GM13976 (cell line): ENCODE measurements around the gene MPPED2.

ENCODE experiments used
- DNase-seq: peaks from one replicate; pipeline ENCODE4 v3.0.0; 2012; ENCODE audit warnings: low spot score
- in situ Hi-C: fragments of 300-500 bp; cut with MboI; formaldehyde crosslinking; loops from one replicate; pipeline ENCODE4 v1.12.0; 2022; ENCODE audit warnings: low sequenced_read_pairs, mixed read lengths, inconsistent platforms; ENCODE audit not compliant: unreplicated experiment
- TF ChIP-seq, protein P1 (sequence below): IDR thresholded peaks from 2 replicates; pipeline ENCODE4 v1.5.1; 2012; ENCODE audit warnings: borderline replicate concordance, mild to moderate bottlenecking; ENCODE audit not compliant: insufficient read depth; ENCODE audit errors: extremely low read depth, missing control alignments, control extremely low read depth

The MPPED2 gene

DNA sequence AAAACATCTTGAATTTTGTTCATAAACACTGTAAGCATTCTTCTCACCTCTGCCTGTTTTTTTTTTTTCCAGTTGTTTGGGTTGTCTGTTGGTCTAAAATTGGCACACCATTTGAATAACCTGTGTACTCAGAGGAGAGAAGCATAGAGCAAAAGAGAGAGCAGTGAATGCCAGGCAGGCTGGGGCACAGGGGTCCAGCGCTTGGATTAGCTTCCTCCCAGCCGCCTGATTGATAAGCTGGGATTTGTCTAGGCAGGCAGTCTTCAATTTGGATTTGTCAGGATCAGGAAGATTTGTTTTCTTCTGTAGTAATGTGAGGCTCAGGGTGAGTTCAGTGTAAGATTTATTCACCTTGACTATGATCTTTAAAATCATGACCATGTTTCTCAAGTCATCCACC lies 204.3 kb downstream of the MPPED2 start:
- in situ Hi-C loops: no loop called here
- TF ChIP-seq, protein P1, sequence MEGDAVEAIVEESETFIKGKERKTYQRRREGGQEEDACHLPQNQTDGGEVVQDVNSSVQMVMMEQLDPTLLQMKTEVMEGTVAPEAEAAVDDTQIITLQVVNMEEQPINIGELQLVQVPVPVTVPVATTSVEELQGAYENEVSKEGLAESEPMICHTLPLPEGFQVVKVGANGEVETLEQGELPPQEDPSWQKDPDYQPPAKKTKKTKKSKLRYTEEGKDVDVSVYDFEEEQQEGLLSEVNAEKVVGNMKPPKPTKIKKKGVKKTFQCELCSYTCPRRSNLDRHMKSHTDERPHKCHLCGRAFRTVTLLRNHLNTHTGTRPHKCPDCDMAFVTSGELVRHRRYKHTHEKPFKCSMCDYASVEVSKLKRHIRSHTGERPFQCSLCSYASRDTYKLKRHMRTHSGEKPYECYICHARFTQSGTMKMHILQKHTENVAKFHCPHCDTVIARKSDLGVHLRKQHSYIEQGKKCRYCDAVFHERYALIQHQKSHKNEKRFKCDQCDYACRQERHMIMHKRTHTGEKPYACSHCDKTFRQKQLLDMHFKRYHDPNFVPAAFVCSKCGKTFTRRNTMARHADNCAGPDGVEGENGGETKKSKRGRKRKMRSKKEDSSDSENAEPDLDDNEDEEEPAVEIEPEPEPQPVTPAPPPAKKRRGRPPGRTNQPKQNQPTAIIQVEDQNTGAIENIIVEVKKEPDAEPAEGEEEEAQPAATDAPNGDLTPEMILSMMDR: no peak
- no peak for DNase-seq

DNA sequence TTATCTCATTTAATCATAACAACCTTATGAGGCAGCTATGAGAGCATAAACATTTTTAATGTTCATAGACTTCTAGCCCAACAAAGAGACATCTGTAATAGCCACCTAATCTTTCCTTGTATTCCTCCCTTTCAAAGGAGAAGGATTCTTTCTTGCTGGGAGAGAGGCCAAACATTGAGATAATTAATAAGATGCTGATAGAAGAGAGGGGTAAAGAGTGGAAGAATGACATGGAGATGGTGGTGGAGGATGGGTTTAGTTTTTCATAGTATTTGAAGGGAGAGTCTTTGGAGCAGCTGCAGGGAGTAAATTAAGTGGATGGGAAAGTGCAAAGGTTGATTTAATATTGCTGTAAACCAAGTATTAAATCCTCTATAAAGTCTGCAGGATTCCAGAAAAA lies 205.3 kb downstream of the MPPED2 start:
- in situ Hi-C loops: no loop called here
- TF ChIP-seq, protein P1: no peak
- DNase-seq: no peak

- TF ChIP-seq, protein P1: no peak
- in situ Hi-C loops: no loop called here
- DNase-seq: no peak
Measured at GRCh38 chr11:30377347-30377746, 208.8 kb downstream of the MPPED2 start.

DNA sequence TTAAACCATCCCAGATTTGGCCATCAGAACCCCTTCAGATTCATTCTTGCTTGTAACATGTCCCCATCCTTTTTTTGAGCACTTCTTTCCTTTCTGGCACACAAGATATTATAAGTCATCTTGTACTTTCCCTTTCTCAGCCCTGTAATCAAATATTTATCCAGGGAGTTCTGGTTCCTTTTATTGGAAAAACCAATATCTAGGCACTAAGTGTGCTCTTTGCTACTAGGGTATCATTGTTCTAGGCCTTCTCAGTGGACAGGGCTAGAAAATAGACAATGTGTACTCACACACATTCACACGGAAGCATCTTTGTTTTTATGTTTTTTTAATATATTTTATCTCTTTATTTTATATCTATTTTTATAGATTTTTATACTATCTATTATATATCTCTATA lies 216.0 kb downstream of the MPPED2 start:
- in situ Hi-C loops: no loop called here
- DNase-seq: no peak
- TF ChIP-seq, protein P1: no peak

- in situ Hi-C loops: no loop called here
- TF ChIP-seq, protein P1: no peak
- no peak for DNase-seq
Measured at GRCh38 chr11:30368394-30368793, 217.8 kb downstream of the MPPED2 start.

- in situ Hi-C loops: no loop called here
- TF ChIP-seq, protein P1: no peak
- no peak for DNase-seq
Measured at GRCh38 chr11:30365793-30366517, 220.2 kb downstream of the MPPED2 start.
